HEK293T (cell line): ENCODE results near the gene MAP4K4.

Experiments used
- ARNT ChIP-seq: fragments of 450-650 bp; IDR thresholded peaks from 2 replicates; pipeline ENCODE4 v1.6.1; 2017; ENCODE audit warnings: mild to moderate bottlenecking
- FOXK2 ChIP-seq: fragments of 450-650 bp; IDR thresholded peaks from 2 replicates; pipeline ENCODE4 v1.6.1; 2016; ENCODE audit warnings: mild to moderate bottlenecking
- FOXM1 ChIP-seq: fragments of 450-650 bp; IDR thresholded peaks from 2 replicates; pipeline ENCODE4 v1.6.1; 2017; ENCODE audit warnings: mild to moderate bottlenecking, borderline replicate concordance
- L3MBTL2 ChIP-seq: fragments of 450-650 bp; conservative IDR thresholded peaks from 2 replicates; pipeline ENCODE4 v1.6.1; 2016; ENCODE audit warnings: mild to moderate bottlenecking
- LEF1 ChIP-seq: fragments of 450-650 bp; IDR thresholded peaks from 2 replicates; pipeline ENCODE4 v1.6.1; 2017; ENCODE audit warnings: mild to moderate bottlenecking, borderline replicate concordance
- NFRKB ChIP-seq: fragments of 450-650 bp; IDR thresholded peaks from 2 replicates; pipeline ENCODE4 v1.6.1; 2016; ENCODE audit warnings: mild to moderate bottlenecking, moderate library complexity
- SP1 ChIP-seq: fragments of 450-650 bp; IDR thresholded peaks from 2 replicates; pipeline ENCODE4 v1.6.1; 2017
- SUZ12 ChIP-seq: fragments of 450-650 bp; IDR thresholded peaks from 2 replicates; pipeline ENCODE4 v1.6.1; 2016; ENCODE audit warnings: mild to moderate bottlenecking
- TARDBP ChIP-seq: fragments of 450-650 bp; IDR thresholded peaks from 2 replicates; pipeline ENCODE4 v1.6.1; 2016
- ZNF384 ChIP-seq: fragments of 450-650 bp; IDR thresholded peaks from 2 replicates; pipeline ENCODE4 v1.6.1; 2016

DNA sequence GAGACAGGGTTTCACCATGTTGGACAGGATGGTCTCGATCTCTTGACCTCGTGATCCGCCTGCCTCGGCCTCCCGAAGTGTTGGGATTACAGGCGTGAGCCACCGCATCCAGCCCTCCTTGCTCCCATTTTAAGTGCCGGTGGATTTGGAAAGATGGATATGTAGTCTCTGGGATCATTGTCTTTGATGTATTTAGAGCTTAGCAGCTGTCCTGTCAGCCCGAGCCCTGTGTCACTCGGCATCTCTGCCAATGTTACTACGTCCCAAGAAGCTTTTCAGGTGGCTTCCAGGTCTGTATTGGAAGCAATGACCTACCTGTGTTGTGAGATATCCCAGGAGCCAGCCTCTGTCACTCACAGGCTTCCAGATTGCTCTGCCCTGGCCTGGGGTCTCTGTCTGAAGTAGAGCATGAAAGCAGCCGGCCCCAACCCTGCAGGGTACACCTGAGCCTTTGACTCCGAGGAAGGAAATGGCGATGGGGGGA lies 35.3 kb downstream of the MAP4K4 start:
- TF ChIP-seq L3MBTL2, result no peak
- no peak for TF ChIP-seq ARNT
- no peak for TF ChIP-seq SP1
- no peak for TF ChIP-seq SUZ12
- no peak for TF ChIP-seq ZNF384
- no peak for TF ChIP-seq FOXK2
- TF ChIP-seq LEF1, result no peak
- TF ChIP-seq FOXM1, result no peak
- no peak for TF ChIP-seq NFRKB
- no peak for TF ChIP-seq TARDBP
